ENCODE measurements around the gene OTOA.
"Not testable (repeated sequence)": the region's sequence is repeated elsewhere in the genome, so short reads cannot be mapped to it uniquely, and the experiment has no call there.

The OTOA gene

DNA sequence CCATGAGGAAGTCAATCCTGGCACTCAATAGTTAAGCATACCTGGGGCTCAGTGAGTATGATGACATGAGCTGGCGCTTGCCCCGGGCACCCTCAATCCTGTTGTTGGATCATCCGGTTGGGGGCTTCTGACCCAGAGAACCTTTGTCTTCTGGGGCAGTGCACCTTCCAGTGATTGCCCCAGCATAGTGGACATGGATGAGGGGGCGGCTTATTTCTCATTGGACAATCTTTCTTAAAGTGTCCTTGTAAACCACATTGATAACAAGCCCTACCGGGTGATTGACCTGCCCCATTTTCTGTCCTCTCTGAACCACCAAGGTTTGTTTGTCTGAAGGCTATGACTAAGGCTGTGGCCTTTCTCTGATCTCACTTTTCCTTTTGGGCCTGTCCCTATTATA, 29.6 kb upstream of the OTOA start:
- no peak overlapping the region for H3K4me3 ChIP-seq (ENCODE audit: control insufficient read depth, low read depth, low read length)
- TF ChIP-seq, protein P1, sequence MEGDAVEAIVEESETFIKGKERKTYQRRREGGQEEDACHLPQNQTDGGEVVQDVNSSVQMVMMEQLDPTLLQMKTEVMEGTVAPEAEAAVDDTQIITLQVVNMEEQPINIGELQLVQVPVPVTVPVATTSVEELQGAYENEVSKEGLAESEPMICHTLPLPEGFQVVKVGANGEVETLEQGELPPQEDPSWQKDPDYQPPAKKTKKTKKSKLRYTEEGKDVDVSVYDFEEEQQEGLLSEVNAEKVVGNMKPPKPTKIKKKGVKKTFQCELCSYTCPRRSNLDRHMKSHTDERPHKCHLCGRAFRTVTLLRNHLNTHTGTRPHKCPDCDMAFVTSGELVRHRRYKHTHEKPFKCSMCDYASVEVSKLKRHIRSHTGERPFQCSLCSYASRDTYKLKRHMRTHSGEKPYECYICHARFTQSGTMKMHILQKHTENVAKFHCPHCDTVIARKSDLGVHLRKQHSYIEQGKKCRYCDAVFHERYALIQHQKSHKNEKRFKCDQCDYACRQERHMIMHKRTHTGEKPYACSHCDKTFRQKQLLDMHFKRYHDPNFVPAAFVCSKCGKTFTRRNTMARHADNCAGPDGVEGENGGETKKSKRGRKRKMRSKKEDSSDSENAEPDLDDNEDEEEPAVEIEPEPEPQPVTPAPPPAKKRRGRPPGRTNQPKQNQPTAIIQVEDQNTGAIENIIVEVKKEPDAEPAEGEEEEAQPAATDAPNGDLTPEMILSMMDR (IDR thresholded peaks at IDR 0.05; ENCODE audit: control insufficient read depth, insufficient read depth, low read depth, low read length, missing control alignments) = no peak
- DNase-seq (ENCODE audit: low read depth) = no peak

DNA sequence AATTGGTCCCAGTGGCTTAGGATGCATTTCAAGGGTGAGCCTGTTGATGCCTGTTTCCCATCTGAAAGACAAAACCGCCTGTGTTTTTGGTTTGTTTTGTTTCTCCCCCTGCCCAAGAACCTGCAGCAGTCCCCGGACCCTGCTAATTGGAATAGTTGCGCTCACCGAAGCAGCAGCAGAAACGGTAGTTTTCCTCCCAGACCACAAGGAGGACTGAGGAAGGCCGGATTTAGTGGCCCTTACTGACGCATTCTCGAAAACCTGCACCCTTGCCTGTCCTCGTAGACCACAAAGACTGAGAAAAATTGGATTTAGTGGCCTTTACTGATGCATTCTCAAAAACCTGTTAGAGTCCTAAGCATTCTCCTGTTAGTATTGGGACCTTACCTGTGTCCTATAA, 28.1 kb upstream of the OTOA start:
- DNase-seq (ENCODE audit: low read depth); H3K4me3 ChIP-seq (ENCODE audit: control insufficient read depth, low read depth, low read length): not testable (repeated sequence)

DNA sequence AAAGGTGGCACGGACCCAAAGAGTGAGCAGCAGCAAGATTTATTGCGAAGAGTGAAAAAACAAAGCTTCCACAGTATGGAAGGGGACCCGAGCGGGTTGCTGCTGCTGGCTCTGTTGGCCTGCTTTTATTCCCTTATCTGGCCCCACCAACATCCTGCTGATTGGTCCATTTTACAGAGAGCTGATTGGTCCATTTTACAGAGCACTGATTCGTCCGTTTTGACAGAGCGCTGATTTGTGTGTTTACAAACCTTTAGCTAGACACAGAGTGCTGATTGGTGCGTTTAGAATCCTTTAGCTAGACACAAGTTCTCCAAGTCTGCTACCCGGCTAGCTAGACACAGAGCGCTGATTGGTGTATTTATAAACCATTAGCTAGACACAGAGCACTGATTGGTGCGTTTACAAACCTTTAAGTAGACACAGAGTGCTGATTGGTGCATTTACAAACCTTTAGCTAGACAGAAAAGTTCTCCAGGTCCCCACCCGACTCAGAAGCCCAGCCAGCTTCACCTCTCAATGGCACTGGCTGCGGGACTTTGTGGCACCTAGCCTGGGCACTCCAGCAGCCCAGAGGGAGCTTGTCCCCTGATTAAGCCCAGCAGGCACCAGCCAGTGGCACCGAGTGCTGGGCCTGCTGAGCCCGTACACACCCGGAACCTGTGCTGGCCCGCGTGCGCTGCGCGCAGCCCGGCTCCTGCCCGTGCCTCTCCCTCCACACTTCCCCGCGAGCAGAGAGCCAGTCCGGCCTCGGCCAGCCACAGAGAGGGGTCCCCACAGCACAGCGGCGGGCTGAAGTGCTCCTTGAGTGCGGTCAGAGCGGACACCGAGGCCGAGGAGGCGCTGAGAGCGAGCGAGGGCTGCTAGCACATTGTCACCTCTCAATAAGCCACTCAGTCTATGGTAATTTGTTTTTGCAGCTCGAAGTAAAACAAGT, 26.5 kb upstream of the OTOA start:
- TF ChIP-seq, protein P1 (IDR thresholded peaks at IDR 0.05; ENCODE audit: control insufficient read depth, insufficient read depth, low read depth, low read length, missing control alignments) = no peak
- DNase-seq (ENCODE audit: low read depth) = no peak
- no peak overlapping the region for H3K4me3 ChIP-seq (ENCODE audit: control insufficient read depth, low read depth, low read length)

DNA sequence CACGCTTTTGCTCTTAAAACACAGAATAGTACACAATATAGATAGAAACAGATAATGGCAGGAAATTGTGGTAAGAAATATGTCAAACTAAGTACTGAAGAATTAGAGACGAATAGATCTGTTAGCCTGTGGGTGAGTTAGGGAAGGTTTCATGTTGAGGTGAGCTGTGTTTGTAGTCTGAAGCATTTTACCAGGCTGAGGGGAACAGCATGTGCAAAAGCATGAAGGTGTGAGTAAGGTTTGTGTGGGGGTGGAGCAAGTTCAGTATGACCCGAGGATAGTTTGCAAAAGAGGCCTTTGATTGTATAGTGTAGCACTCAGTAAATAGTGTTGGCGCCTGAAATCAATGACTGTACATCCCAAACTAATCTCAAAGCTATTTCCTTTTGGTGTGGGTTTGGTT, 25.2 kb upstream of the OTOA start:
- no peak overlapping the region for H3K4me3 ChIP-seq (ENCODE audit: control insufficient read depth, low read depth, low read length)
- no peak for DNase-seq (ENCODE audit: low read depth)
- TF ChIP-seq, protein P1 (IDR thresholded peaks at IDR 0.05; ENCODE audit: control insufficient read depth, insufficient read depth, low read depth, low read length, missing control alignments) = no peak

DNA sequence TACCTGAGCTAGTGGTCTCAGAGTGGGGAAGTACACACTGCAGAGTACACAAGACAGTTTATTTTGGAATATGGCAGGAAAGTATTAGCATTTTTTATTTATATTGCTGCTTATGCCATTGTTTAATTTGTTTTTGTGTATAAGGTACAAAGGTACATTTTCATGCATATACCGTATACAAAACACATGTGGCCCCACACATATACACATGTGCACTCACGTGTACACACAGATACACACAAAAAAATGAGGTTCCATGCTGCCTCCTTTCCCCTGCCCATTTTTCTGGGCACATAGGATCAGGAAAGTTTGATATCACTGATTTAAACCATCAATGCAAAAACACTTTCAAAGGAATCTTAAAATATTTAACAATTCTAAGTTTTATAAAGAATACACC, 24.3 kb upstream of the OTOA start:
- DNase-seq (ENCODE audit: low read depth) = no peak
- H3K4me3 ChIP-seq (ENCODE audit: control insufficient read depth, low read depth, low read length) = no peak overlapping the region
- TF ChIP-seq, protein P1 (IDR thresholded peaks at IDR 0.05; ENCODE audit: control insufficient read depth, insufficient read depth, low read depth, low read length, missing control alignments) = no peak

DNA sequence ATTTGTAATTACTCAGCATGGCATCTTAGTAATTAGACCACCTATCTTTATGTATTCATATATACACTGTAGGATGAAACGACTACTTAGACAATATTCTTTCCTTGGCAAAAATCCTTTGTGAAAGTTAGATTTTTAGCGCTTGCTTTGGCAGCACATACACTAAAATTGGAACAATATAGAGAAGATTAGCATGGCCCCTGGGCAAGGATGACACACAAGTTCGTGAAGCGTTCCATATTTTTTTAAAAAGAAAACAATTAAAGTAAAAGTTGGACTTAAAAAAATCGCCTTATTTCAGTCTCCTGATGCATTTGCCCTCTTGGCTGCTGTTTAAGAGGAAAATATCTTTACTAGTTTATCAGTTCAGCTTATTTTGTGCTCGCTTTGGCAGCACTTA, 21.9 kb upstream of the OTOA start:
- TF ChIP-seq, protein P1 (IDR thresholded peaks at IDR 0.05; ENCODE audit: control insufficient read depth, insufficient read depth, low read depth, low read length, missing control alignments) = no peak
- DNase-seq (ENCODE audit: low read depth) = no peak
- no peak overlapping the region for H3K4me3 ChIP-seq (ENCODE audit: control insufficient read depth, low read depth, low read length)

DNA sequence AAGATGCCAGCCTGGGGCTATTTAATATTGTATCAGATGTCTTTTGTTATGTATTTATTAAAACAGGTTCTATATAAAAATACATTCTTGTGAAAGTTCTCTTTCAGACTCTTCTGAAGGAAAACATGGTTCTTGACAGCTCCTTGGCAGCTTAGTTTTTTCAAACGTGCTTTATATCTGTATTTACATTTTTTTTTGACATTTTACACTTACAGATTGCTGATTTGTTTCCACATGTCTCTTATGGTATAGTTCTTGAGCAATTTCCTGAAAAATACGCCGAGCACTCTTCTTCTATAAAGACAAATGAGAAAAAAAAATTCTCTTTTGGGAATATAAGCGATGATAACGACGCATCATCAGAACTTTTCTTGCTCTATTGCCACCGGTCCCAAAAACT, 20.9 kb upstream of the OTOA start:
- TF ChIP-seq, protein P1 (IDR thresholded peaks at IDR 0.05; ENCODE audit: control insufficient read depth, insufficient read depth, low read depth, low read length, missing control alignments) = no peak
- DNase-seq (ENCODE audit: low read depth) = no peak
- H3K4me3 ChIP-seq (ENCODE audit: control insufficient read depth, low read depth, low read length) = no peak overlapping the region
